DMS114 treated with DMSO at 0.1 percent for 48 hours (cell line): ENCODE results near the gene CNOT1.
"Not testable (repeated sequence)": the region's sequence is repeated elsewhere in the genome, so short reads cannot be mapped to it uniquely, and the experiment has no call there.

Source experiments
- DNase-seq: peaks from one replicate; lab custom pipeline; 2025; ENCODE audit not compliant: unreplicated experiment; lab: John Stamatoyannopoulos, UW

The CNOT1 gene

DNA sequence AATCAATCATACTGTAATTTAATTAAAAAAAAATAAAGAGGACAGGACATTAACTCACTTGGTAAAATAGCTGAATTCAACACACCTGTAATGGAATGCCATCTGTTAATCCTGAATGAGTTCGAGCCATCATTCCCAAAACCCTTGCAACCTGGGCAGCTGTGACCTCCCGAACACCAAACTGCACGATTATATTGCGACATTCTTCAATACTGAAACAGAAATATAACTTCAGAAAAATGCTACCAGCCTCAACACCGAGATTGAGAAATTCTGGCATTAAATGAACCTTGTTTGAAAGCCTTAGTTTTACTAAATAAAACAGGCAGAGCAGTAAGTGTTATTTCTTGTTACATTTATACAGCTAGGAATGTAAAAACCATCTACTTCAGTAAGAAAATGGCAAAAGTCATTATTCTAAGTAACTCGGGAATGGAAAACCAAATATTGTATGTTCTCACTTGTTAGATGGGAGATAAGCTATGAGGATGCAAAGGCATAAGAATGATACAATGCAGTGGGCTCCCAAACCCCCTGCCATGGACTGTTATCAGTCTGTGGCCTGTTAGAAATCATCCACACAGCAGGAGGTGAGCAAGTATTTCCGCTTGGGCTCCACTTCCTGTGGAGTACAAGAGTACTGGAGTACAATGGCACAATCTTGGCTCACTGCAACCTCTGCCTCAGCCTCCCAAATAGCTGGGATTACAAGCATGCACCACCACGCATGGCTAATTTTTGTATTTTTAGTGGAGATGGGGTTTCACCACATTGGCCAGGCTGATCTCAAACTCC lies 46.5 kb downstream of the CNOT1 start:
- no peak for DNase-seq

DNA sequence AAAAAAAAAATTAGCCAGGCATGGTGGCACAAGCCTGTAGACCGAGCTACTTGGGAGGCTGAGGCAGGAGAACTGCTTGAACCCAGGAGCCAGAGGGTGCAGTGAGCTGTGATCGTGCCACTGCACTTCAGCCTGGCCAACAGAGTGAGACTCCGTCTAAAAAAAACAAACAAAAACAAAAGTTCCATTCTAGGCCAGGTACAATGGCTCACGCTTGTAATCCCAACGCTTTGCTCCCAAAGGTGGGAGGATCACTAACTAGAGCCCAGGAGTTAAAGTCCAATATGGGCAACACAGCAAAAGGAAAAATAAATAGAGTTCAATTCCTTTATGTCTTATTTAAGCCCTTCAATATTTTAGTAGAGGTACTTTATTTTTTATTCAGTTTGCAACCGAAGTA lies 47.5 kb downstream of the CNOT1 start:
- no peak for DNase-seq

DNA sequence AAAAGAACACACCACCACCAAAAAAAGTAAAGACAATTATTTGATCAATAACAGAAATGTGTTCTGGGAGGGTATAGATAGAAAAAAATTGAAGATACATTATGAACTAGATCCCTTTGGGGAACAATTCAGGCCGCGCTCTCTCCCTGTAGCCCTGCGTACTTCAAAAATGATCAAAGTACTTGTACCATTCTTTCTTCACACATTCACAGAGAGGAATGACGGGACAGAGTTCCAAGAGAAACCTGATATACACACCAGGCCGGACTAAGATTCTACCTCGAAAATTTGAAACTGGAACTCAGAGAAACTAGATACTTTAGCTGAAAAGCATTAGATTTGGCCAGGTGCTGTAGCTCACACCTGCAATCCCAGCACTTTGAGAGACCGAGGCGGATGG lies 50.0 kb downstream of the CNOT1 start:
- no peak for DNase-seq

DNA sequence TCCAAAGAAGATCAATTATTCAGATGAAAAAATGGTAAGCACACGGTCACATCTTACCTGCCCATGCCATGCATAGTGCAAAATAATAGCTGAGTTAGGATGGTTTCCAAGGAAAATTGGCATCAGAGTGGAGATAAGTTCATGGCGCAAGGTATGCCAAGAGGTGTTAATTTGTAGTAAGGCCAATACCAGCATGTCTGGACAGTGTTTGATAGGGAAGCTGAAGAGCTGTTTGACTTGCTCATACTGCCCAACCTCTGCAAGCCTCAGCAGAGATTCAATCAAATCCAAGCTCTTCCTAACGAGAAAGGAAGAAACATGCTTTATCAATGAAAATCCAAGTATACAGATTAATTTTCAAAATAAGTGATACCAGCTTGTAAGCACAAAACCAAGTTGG lies 51.0 kb downstream of the CNOT1 start:
- no peak for DNase-seq

DNA sequence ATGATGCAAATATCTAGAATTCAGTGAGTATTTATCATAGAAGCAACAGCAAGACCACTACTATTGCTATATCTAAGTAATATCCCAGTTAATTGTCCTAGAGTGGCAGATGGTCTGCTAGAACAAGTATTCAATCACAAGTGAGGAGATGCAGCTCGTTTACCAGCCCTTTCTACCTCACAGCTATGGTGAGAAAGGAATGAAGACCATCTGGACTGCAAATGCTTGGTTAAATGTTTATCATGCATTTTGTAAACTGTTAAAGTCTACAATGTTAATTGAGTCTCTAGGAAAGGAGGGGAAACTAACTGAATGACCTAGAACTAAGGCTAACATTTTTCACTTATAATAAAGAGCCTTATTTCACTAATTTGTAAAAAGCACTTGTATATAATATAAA lies 52.5 kb downstream of the CNOT1 start:
- no peak for DNase-seq

DNA sequence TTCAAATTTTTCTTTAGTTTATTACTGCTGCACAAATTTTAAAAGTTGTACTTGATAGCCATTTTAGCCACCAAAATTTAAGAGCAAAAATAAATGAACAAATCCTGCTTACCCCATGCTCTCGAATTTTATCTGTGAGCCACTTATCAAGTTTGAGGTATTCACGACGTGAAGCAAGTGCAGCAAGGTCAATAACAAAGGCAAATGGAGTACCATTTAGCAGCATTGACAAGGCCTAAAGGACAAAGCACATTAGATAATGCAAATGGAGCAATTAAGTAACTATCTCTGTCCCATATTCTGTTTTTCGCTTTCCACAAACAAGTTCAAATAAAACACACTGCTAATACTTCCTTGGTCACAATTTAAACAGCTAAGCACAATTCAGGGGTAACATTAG lies 54.7 kb downstream of the CNOT1 start:
- DNase-seq = no peak

DNA sequence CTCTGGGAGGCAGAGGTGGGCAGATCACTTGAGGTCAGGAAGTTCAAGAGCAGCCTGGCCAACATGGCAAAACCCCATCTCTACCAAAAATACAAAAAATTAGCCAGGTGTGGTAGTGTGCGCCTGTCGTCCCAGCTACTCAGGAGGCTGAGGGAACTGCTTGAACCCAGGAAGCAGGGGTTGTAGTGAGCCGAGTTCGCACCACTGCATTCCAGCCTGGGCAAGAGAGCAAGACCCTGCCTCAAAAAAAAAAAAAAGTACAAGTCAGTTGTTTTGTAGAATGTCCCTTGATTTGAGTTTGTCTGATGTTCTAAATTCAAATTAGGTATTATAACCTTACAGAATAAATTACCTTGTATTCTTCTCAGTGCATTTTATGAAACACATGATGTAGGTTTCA lies 63.9 kb downstream of the CNOT1 start:
- not testable (repeated sequence) for DNase-seq

DNA sequence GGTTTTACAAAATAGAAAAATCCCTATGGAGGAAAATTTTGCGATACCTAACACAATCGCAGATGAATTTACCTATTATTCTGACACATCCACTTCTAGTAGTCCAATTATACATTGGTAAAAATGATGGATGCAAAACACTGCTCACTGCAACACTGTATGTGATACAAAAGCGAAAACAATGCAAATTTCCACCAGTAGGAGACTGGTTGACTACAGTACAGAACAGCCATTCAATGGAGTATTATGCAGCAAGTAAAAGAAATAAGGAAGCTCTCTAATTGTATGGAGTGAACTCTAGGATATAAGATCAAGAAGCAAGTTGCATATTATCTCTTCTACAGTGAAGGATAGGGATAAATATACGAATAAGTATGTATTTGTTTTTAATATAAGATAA lies 65.9 kb downstream of the CNOT1 start:
- no peak for DNase-seq

DNA sequence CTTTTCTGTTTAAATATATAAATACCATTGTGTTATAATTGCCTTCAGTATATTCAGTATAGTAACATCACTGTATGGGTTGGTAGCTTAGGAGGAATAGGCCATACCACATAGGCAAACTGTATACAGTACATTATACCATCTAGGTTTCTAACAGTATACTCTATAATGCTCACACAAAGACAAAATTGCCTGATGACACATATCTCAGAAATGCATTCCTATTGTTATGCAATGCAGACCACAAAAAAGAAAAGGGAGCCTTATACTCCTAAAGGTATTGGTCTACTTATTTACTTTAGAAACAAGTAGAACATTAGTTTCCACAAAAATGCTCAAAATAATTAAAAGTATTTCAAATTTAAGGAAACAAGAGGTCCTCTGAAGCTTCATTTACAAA lies 66.4 kb downstream of the CNOT1 start:
- DNase-seq = no peak

DNA sequence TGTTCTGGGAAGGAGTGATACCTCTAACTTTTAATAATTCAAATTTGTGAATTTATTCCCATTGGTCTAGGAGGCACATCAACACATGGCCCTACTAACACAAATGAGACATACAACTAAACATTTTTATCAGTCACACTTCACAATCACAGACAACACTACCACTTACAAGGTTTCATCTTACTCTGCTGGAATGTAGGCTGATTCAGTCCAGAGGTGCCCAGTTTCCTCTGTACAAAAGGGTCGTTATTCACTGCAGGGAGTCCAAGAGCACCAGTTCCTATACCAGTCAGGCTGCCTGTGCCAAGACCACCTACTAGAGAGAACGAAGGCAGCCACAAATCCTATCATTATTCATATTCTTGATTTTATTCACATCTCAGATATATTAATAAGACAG lies 72.9 kb downstream of the CNOT1 start:
- DNase-seq = no peak

DNA sequence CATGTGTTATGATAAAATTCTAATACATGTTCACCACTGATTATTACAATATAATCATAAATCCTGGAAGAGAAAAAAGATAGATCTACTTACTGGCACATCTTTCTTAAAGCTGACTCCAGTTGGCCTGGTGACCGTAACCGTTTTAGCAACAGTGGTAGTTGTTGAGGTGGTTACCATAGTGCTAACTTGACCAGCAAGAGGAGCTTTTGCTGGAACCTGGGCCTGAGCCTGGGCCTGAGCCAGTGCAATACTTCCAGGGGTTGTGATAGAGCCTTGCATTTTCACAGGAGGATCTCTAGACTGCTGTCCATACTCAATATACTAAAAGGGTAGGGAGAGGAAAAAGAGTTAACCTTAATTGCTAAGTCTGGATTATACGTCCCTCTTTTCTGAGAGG lies 78.1 kb downstream of the CNOT1 start:
- no peak for DNase-seq

DNA sequence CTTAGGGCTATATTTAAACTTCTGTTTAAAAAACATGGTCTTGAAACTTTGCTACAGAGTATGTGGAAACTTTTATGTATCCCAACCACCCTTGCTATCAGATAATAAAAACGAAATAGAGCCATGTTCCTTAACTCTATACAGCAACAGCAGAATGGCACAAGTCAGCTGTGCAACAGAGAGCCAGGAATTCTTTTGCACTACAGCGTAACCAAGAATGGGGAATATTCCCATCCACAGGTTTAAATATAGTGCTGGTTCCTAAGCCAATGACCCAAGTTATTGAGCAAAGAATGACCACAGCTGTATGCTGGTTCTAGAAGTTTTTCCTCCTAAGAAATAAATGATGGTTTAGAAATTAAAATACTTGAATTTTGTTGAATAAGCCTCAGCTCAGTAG lies 81.2 kb downstream of the CNOT1 start:
- no peak for DNase-seq

DNA sequence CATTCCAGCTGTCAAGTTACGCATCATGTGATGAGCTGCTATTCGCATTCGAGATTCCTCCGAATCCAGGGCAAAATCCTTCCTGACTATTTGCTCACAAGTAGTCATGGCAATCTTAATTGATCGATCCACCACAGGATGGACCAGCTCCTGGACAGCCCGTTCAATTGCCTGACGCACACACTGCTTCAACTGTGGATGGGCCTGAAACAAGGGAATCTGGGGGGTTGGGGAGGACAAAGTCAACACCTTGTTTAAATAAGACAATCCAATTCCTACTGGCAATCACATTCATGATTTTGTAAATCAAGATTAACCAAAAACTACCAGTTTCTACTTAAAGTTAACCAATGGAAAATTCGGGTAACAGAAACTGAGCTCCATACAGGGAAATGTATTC lies 85.9 kb downstream of the CNOT1 start:
- DNase-seq = no peak

DNA sequence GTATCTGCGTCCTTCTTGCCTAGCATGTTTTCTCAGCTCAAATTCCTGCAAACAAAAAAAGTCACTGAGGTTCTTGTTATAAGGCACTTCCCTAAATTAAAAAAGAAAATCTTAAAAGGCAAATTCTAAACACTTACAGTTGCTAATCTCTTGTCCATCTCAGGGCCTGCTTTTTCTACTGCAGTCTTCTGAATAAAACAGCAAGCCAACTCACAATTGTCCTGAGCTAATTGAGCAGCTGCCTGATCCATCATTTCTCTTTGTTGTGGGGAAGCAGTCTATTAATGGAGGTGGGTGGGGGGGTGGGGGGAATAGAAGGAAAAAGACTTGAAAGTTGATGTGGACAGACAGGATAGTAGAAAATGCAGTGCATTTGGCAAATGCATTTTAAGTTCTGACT lies 87.3 kb downstream of the CNOT1 start:
- no peak for DNase-seq

DNA sequence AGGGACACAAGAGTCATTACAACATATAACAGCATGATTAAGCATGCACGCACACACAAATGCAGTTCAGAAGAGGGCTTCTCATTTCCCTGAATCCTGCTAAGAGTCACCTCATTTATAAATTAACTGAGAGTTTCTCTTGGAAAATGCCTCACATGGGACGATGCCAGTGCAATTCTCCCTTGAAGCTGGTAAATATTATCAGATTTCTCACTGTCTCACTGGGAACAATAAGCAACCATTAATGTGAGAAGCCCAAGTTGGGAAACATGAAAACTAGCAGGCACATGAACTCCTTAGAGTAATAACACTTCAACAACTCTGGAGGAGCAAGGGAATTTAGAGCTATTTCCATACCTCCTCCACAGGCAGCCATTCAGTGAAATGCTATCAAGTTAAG lies 87.9 kb downstream of the CNOT1 start:
- no peak for DNase-seq

DNA sequence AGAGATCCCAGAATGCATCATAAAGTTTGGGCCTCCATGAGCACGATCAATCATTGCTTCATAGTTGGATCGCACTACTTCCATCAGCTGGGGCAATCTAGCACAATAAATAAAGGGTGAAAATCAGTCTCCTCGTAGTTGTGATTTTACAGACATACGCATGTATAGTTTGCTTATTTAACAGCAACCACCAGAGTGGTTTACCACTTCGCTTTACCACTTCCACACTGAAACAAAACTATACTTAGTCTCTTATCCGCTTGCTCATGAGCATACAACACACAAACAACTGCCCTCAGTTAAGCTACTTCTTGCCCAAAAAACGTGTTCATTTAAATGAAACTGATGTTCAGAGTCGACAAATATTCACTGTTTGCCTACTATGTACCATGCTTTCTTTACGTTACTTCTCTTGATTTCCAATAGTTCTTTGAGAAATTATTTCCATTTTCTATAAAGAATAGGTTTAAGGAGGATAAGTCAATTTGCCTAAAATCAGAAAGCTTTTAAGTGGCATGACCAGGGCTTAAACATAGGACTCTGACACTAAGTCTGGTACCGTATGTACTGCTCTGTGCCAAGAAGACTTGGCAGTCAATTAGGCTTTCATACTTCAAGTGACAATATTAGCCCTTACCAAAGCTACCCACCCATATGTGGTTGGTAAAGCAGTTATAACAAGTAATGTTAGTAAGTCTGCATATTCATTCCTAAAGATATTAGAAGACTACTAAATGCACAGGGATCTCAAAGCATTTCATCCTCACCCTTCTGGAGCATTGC lies 92.3 kb downstream of the CNOT1 start:
- DNase-seq = no peak

DNA sequence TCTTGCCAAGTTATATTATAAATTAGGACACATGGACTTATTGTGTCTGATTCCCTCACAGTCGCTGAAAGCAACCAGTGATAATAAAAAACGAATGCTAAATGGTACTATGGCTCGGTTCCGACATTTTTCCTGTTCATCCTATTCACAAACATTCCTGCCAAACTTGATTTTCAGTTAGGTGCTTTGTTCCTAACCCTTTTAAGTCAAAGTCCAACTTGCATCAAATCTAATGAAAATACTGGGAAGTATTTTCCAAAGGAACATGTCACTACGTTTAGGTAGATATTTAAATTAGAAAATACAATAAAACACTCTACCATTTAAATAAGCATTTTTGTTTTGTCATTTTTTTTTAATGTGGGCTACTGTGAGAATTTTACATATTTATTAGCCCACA lies 93.3 kb downstream of the CNOT1 start:
- DNase-seq = no peak

DNA sequence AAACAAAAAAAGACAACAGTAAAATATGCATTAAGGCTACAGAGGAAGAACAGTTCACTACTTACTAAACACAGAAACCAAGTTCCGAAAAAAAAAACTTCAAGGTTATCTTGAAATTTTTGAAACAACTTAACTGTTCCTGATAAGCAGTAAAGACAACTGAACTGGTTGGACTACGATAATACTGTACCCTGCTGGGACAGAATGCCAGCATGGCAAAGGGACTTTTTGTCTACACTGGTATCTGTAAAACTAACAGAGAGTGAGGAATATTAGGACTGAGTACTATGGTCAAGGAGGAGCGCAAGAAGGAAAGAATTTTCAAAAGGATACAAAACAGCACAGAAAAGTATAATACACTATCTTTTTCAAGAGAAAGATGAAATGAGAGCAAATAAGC lies 94.5 kb downstream of the CNOT1 start:
- DNase-seq = no peak

DNA sequence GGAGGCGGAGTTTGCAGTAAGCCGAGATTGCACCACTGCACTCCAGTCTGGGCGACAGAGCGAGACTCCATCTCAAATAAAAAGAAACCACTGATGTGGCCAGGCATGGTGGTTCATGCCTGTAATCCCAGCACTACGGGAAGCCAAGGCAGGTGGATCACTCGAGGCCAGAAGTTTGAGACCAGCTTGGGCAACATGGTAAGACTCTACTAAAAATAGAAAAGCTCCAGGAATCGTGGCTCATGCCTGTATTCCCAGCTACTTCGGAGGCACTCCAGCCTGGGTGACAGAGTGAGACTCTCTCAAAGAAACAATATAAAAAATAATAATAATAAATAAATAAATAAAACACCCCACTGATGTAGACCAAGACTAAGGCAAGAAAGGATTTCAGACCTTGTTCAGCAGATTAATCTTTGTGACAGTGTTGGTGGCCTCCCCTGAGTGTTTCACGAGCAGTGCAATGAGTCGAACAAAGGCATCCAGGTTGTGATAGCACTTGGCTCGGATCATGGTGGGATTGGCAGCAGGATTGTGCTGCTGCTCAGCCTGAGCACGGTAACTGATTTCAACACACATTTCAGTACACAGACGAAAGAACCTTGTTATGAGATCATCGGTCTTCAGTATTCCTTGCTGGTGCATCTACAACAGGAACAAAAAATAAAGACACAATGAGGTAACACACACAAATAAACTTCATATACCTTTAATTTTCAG lies 95.7 kb downstream of the CNOT1 start:
- no peak for DNase-seq

DNA sequence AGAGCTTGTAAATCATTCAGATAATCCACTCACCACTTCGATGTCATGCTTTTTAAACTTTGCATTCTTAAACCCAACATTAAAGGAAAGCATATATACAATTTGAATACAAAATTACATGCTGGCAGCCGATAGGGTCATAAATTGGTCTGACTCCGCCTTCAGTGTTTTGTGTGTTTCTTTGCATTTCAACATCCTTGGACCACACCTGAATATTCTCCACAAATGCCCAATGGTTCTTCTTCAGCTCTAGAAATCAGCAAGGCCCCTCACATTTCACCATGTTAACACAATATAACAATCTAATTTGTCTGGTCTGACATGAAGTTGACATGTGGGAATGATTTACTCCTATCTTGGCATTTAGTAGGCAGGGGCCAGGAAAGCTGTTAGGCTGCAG lies 97.2 kb downstream of the CNOT1 start:
- no peak for DNase-seq

DNA sequence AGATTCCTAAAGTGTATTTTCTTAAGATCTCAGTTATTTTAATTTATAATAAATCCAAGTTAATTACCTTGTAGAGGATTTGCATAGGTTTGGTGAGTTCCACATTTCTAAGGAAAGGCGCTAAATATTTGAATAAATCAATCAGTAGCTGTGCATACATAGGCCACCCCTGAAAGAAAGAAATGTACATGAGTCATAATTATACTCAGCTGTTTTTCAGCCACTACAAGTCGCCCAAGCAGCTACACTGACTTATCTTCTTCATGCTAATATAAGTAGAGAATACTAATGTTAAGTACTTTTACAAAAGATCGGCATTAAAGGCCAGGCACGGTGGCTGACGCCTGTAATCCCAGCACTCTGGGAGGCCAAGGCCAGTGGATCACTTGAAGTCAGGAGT lies 99.4 kb downstream of the CNOT1 start:
- DNase-seq = no peak

DNA sequence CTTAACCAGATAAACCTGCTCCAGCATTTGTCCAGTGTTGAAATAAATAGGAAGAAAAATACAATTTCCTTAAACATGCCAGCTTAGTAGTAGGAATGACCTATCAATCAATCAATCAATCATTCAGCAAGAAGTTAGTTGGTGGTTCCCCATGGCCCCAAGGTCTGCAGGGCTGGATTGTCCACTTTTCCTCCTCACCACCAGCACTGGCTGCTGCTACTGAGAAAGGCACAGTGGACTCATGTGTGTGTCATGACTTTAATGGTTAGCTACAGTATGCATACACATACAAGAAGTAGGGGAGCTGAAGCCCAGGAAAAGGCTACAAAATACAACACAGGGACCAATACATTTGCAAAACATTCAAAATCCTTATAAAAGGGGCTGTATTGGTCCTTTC lies 109.9 kb downstream of the CNOT1 start:
- DNase-seq = no peak
